Ishikawa (cell line): ENCODE measurements around the gene ACAP2.

Experiments used
- CEBPB ChIP-seq: IDR thresholded peaks from 2 replicates; pipeline ENCODE4 v1.6.1; 2012
- CREB1 ChIP-seq: IDR thresholded peaks from 2 replicates; pipeline ENCODE4 v1.6.1; 2012; ENCODE audit warnings: low read depth
- EGR1 ChIP-seq: IDR thresholded peaks from 2 replicates; pipeline ENCODE4 v1.6.1; 2012
- EP300 ChIP-seq: IDR thresholded peaks from 2 replicates; pipeline ENCODE4 v1.6.1; 2012; ENCODE audit warnings: borderline replicate concordance
- FOXM1 ChIP-seq: IDR thresholded peaks from 2 replicates; pipeline ENCODE4 v1.6.1; 2012; ENCODE audit warnings: low read depth, borderline replicate concordance
- MAX ChIP-seq: IDR thresholded peaks from 2 replicates; pipeline ENCODE4 v1.6.1; 2012
- NFIC ChIP-seq: IDR thresholded peaks from 2 replicates; pipeline ENCODE4 v1.6.1; 2012
- RAD21 ChIP-seq: IDR thresholded peaks from 2 replicates; pipeline ENCODE4 v1.6.1; 2012; ENCODE audit warnings: low read depth
- REST ChIP-seq: IDR thresholded peaks from 2 replicates; pipeline ENCODE4 v1.6.1; 2012; ENCODE audit warnings: low read depth, mild to moderate bottlenecking
- TAF1 ChIP-seq: IDR thresholded peaks from 2 replicates; pipeline ENCODE4 v1.6.1; 2012; ENCODE audit warnings: low read depth, mild to moderate bottlenecking
- TCF12 ChIP-seq: IDR thresholded peaks from 2 replicates; pipeline ENCODE4 v1.6.1; 2012; ENCODE audit warnings: low read depth
- TEAD4 ChIP-seq: IDR thresholded peaks from 2 replicates; pipeline ENCODE4 v1.6.1; 2012
- USF1 ChIP-seq: IDR thresholded peaks from 2 replicates; pipeline ENCODE4 v1.6.1; 2012
- YY1 ChIP-seq: IDR thresholded peaks from 2 replicates; pipeline ENCODE4 v1.6.1; 2012; ENCODE audit warnings: low read depth
- ZBTB7A ChIP-seq: IDR thresholded peaks from 2 replicates; pipeline ENCODE4 v1.6.1; 2012; ENCODE audit warnings: low read depth

Gene ACAP2

GRCh38 chr3:195268576-195269309, 174.1 kb downstream of the ACAP2 start:
- no peak for TF ChIP-seq MAX
- no peak for TF ChIP-seq TCF12
- TF ChIP-seq YY1: no peak
- no peak for TF ChIP-seq RAD21
- TF ChIP-seq EP300: no peak
- TF ChIP-seq EGR1: no peak
- no peak for TF ChIP-seq ZBTB7A
- no peak for TF ChIP-seq NFIC
- no peak for TF ChIP-seq CREB1
- TF ChIP-seq TAF1: no peak
- no peak for TF ChIP-seq TEAD4

GRCh38 chr3:195267096-195267495, 175.7 kb downstream of the ACAP2 start:
- TF ChIP-seq NFIC: no peak
- TF ChIP-seq TEAD4: no peak
- no peak for TF ChIP-seq REST
- TF ChIP-seq CEBPB: no peak
- TF ChIP-seq YY1: no peak
- no peak for TF ChIP-seq EGR1
- TF ChIP-seq MAX: no peak
- TF ChIP-seq TCF12: no peak
- no peak for TF ChIP-seq EP300
- no peak for TF ChIP-seq CREB1
- no peak for TF ChIP-seq RAD21
- TF ChIP-seq ZBTB7A: no peak
- no peak for TF ChIP-seq FOXM1
- no peak for TF ChIP-seq USF1
- TF ChIP-seq TAF1: no peak

GRCh38 chr3:195266428-195266827, 176.4 kb downstream of the ACAP2 start:
- no peak for TF ChIP-seq RAD21
- TF ChIP-seq TEAD4: no peak
- TF ChIP-seq REST: no peak
- TF ChIP-seq CEBPB: no peak
- no peak for TF ChIP-seq YY1

- no peak for TF ChIP-seq TCF12
- TF ChIP-seq YY1: no peak
- TF ChIP-seq EGR1: no peak
These were observed 177.3 kb downstream of the ACAP2 start for GRCh38 chr3:195265363-195265976.

GRCh38 chr3:195263925-195264600, 178.8 kb downstream of the ACAP2 start:
- TF ChIP-seq CEBPB (no peak), CREB1 (no peak), EGR1 (no peak), REST (no peak), NFIC (no peak), MAX (no peak), USF1 (no peak)
